HepG2 (cell line): ENCODE results near the gene PAIP1. TPM values are rescaled to one million over a fixed set of nuclear protein-coding genes. Genes with fewer than 3 reads are reported as not detected.

Experiments
- ASH2L ChIP-seq: fragments of 300-600, 200-600 bp; sonication (generic); IDR thresholded peaks from 2 replicates; pipeline ENCODE4 v1.7.0; 2017; ENCODE audit warnings: low read depth, mild to moderate bottlenecking, moderate library complexity, mixed read lengths, low read length; ENCODE audit not compliant: insufficient read length
- BORCS8-MEF2B ChIP-seq: sonication (generic); formaldehyde crosslinking; IDR thresholded peaks from 2 replicates; pipeline ENCODE4 v1.8.0; 2022; ENCODE audit warnings: mild to moderate bottlenecking, missing genetic modification reagents
- HDAC1 ChIP-seq: sonication (generic); formaldehyde crosslinking; IDR thresholded peaks from 2 replicates; pipeline ENCODE4 v1.5.1; 2020; ENCODE audit warnings: mild to moderate bottlenecking, missing genetic modification reagents
- HNRNPL ChIP-seq: fragments of 200-400 bp; formaldehyde crosslinking; IDR thresholded peaks from 2 replicates; pipeline ENCODE4 v1.6.1; 2017; ENCODE audit warnings: mild to moderate bottlenecking, low read depth, low read length
- IKZF5 ChIP-seq: IDR thresholded peaks from 2 replicates; pipeline ENCODE4 v1.6.1; 2018; ENCODE audit warnings: missing genetic modification reagents, mild to moderate bottlenecking, missing compliant biosample characterization
- SP2 ChIP-seq: sonication (generic); formaldehyde crosslinking; IDR thresholded peaks from 2 replicates; pipeline ENCODE4 v1.5.1; 2020; ENCODE audit warnings: mild to moderate bottlenecking, missing genetic modification reagents
- SPEN ChIP-seq: sonication (generic); formaldehyde crosslinking; IDR thresholded peaks from 2 replicates; pipeline ENCODE4 v1.5.1; 2020; ENCODE audit warnings: low read depth, mild to moderate bottlenecking, missing genetic modification reagents
- YEATS2 ChIP-seq: sonication (generic); formaldehyde crosslinking; IDR thresholded peaks from 2 replicates; pipeline ENCODE4 v1.4.0; 2020; ENCODE audit warnings: missing genetic modification reagents, borderline replicate concordance
- ZBTB3 ChIP-seq: sonication (generic); formaldehyde crosslinking; IDR thresholded peaks from 2 replicates; pipeline ENCODE4 v1.4.0; 2020; ENCODE audit warnings: low read depth, mild to moderate bottlenecking, moderate library complexity, missing genetic modification reagents, borderline replicate concordance
- ZNF510 ChIP-seq: sonication (generic); formaldehyde crosslinking; IDR thresholded peaks from 2 replicates; pipeline ENCODE4 v1.4.0; 2020; ENCODE audit warnings: low read depth, mild to moderate bottlenecking, missing genetic modification reagents
- ZNF746 ChIP-seq: sonication (generic); formaldehyde crosslinking; IDR thresholded peaks from 2 replicates; pipeline ENCODE4 v1.8.0; 2022; ENCODE audit warnings: mild to moderate bottlenecking, missing genetic modification reagents
- polyA plus RNA-seq, 8 experiments: library from polyadenylated mRNA; depleted of rRNA in 3 of 8; stranded (reverse) in 7 of 8; unstranded in 1 of 8; fragments of >200 nt; fragmentation: Illumina TruSeq in 4 of 8; extraction: Trizol in 4 of 8; gene quantifications; 2 replicates each; pipeline versions ENCODE4 v1.2.1 to v1.2.3, GENCODE V29; 2011 to 2016; ENCODE audit warnings: low read depth in 4 of 8, missing spikeins in 1 of 8, mixed read lengths in 1 of 8; ENCODE audit not compliant: insufficient read depth in 1 of 8
- total RNA-seq, 5 experiments: library from RNA; depleted of rRNA; stranded (reverse); fragments of >200 nt; fragmentation: Illumina TruSeq; extraction: Trizol; gene quantifications; 2 replicates each; pipeline ENCODE4 v1.2.3, GENCODE V29; 2016; ENCODE audit warnings: low read depth in 1 of 5
- TF ChIP-seq, protein P1 (sequence below): sonication (generic); formaldehyde crosslinking; IDR thresholded peaks from 2 replicates; pipeline ENCODE4 v1.4.0; 2020; ENCODE audit warnings: missing genetic modification reagents, borderline replicate concordance
- TF ChIP-seq, protein P2 (sequence below): sonication (generic); formaldehyde crosslinking; conservative IDR thresholded peaks from 2 replicates; pipeline ENCODE4 v1.4.0; 2020; ENCODE audit warnings: mild to moderate bottlenecking, missing genetic modification reagents, moderate library complexity
- TF ChIP-seq, protein P3 (sequence below): sonication (generic); formaldehyde crosslinking; IDR thresholded peaks from 2 replicates; pipeline ENCODE4; 2020; ENCODE audit warnings: missing genetic modification reagents, mild to moderate bottlenecking, borderline replicate concordance
- TF ChIP-seq, protein P4 (sequence below), 2 experiments: sonication (generic) in 1 of 2; formaldehyde crosslinking in 1 of 2; IDR thresholded peaks; 2 replicates each; pipeline versions ENCODE4 v1.4.0 to v1.6.1; 2018 to 2020; ENCODE audit warnings: missing genetic modification reagents in 2 of 2, borderline replicate concordance in 1 of 2, low read depth in 1 of 2, mild to moderate bottlenecking in 1 of 2, missing biosample characterization in 1 of 2

PAIP1 gene
- total and polyA plus RNA-seq, 2 of the 13 experiments (the other 11 are each of a cell fraction or from before 2014, with no cell fraction given), result 96.6 to 116 TPM

- peak; percentile 95 for TF ChIP-seq SP2 (CRISPR knock-in tag)
- 0 out of 2 replicates have a peak, but pooled peaks have one; percentile 45 for TF ChIP-seq HNRNPL
- TF ChIP-seq, protein P1, sequence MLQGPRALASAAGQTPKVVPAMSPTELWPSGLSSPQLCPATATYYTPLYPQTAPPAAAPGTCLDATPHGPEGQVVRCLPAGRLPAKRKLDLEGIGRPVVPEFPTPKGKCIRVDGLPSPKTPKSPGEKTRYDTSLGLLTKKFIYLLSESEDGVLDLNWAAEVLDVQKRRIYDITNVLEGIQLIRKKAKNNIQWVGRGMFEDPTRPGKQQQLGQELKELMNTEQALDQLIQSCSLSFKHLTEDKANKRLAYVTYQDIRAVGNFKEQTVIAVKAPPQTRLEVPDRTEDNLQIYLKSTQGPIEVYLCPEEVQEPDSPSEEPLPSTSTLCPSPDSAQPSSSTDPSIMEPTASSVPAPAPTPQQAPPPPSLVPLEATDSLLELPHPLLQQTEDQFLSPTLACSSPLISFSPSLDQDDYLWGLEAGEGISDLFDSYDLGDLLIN (CRISPR knock-in tag), result no peak
- TF ChIP-seq BORCS8-MEF2B (CRISPR knock-in tag), result peak; percentile 82
- TF ChIP-seq SPEN (CRISPR knock-in tag), result peak; percentile 50; the same call in 1 of the 2 replicates
- TF ChIP-seq YEATS2 (CRISPR knock-in tag), result peak; percentile 92; the same call in 1 of the 2 replicates
- TF ChIP-seq, protein P2, sequence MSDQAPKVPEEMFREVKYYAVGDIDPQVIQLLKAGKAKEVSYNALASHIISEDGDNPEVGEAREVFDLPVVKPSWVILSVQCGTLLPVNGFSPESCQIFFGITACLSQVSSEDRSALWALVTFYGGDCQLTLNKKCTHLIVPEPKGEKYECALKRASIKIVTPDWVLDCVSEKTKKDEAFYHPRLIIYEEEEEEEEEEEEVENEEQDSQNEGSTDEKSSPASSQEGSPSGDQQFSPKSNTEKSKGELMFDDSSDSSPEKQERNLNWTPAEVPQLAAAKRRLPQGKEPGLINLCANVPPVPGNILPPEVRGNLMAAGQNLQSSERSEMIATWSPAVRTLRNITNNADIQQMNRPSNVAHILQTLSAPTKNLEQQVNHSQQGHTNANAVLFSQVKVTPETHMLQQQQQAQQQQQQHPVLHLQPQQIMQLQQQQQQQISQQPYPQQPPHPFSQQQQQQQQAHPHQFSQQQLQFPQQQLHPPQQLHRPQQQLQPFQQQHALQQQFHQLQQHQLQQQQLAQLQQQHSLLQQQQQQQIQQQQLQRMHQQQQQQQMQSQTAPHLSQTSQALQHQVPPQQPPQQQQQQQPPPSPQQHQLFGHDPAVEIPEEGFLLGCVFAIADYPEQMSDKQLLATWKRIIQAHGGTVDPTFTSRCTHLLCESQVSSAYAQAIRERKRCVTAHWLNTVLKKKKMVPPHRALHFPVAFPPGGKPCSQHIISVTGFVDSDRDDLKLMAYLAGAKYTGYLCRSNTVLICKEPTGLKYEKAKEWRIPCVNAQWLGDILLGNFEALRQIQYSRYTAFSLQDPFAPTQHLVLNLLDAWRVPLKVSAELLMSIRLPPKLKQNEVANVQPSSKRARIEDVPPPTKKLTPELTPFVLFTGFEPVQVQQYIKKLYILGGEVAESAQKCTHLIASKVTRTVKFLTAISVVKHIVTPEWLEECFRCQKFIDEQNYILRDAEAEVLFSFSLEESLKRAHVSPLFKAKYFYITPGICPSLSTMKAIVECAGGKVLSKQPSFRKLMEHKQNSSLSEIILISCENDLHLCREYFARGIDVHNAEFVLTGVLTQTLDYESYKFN (CRISPR knock-in tag), result peak; percentile 1
- peak; percentile 90 for TF ChIP-seq ASH2L
- peak; percentile 64; the same call in 1 of the 2 replicates for TF ChIP-seq ZBTB3 (CRISPR knock-in tag)
- peak; percentile 24; the same call in 1 of the 2 replicates for TF ChIP-seq ZNF746 (CRISPR knock-in tag)
- TF ChIP-seq, protein P3, sequence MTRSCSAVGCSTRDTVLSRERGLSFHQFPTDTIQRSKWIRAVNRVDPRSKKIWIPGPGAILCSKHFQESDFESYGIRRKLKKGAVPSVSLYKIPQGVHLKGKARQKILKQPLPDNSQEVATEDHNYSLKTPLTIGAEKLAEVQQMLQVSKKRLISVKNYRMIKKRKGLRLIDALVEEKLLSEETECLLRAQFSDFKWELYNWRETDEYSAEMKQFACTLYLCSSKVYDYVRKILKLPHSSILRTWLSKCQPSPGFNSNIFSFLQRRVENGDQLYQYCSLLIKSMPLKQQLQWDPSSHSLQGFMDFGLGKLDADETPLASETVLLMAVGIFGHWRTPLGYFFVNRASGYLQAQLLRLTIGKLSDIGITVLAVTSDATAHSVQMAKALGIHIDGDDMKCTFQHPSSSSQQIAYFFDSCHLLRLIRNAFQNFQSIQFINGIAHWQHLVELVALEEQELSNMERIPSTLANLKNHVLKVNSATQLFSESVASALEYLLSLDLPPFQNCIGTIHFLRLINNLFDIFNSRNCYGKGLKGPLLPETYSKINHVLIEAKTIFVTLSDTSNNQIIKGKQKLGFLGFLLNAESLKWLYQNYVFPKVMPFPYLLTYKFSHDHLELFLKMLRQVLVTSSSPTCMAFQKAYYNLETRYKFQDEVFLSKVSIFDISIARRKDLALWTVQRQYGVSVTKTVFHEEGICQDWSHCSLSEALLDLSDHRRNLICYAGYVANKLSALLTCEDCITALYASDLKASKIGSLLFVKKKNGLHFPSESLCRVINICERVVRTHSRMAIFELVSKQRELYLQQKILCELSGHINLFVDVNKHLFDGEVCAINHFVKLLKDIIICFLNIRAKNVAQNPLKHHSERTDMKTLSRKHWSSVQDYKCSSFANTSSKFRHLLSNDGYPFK, result peak; percentile 78; the same call in 1 of the 2 replicates
- 0 out of 2 replicates have a peak, but pooled peaks have one; percentile 44 for TF ChIP-seq ZNF510 (CRISPR knock-in tag)
- 0 out of 2 replicates have a peak, but pooled peaks have one; percentile 26 for TF ChIP-seq IKZF5 (CRISPR knock-in tag)
- TF ChIP-seq, protein P4, sequence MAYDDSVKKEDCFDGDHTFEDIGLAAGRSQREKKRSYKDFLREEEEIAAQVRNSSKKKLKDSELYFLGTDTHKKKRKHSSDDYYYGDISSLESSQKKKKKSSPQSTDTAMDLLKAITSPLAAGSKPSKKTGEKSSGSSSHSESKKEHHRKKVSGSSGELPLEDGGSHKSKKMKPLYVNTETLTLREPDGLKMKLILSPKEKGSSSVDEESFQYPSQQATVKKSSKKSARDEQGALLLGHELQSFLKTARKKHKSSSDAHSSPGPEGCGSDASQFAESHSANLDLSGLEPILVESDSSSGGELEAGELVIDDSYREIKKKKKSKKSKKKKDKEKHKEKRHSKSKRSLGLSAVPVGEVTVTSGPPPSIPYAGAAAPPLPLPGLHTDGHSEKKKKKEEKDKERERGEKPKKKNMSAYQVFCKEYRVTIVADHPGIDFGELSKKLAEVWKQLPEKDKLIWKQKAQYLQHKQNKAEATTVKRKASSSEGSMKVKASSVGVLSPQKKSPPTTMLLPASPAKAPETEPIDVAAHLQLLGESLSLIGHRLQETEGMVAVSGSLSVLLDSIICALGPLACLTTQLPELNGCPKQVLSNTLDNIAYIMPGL (CRISPR knock-in tag; IDR thresholded peaks at IDR 0.05; ENCODE audit: borderline replicate concordance in 1 of 2, low read depth in 1 of 2), result peak in 1 of 2 experiments; percentile 78; a peak in 3 of 4 replicates
- TF ChIP-seq HDAC1 (CRISPR knock-in tag), result peak; percentile 87
Observed at GRCh38 chr5:43514816-43515677, 41.8 kb downstream of the PAIP1 start, which contains the start of gene C5orf34 (continued).
